NT2/D1 (cell line): ENCODE measurements around the gene PLPP1.

Source experiments
- SUZ12 ChIP-seq: IDR thresholded peaks from 2 replicates; pipeline ENCODE4 v1.6.1; 2011; ENCODE audit not compliant: insufficient read length, insufficient read depth; ENCODE audit errors: extremely low read depth
- YY1 ChIP-seq: IDR thresholded peaks from 2 replicates; pipeline ENCODE4 v1.6.1; 2011; ENCODE audit not compliant: insufficient read length, insufficient read depth
- ZNF274 ChIP-seq: IDR thresholded peaks from 2 replicates; pipeline ENCODE4 v1.6.1; 2011; ENCODE audit warnings: mild to moderate bottlenecking, low read depth, low read length

DNA sequence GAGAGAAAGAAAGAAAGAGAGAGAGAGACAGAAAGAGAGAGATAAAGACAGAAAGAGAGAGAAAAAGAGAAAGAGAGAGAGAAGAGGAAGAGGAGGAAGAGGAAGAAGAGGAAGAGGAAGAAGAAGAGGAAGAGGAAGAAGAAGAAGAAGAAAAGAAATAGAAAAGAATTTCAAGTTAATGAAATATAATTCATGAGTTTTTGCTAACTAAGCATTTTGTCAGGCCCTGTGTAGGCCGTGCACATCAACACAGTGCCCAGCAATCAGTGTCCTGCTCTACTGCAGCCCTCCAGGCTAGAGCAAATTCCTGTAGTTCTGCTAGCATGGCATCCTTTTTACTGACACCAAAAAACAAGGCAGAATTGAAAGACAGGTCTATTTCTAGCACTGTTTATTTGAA is 62.1 kb downstream of the PLPP1 start:
- no peak for TF ChIP-seq SUZ12
- TF ChIP-seq YY1 = no peak
- no peak for TF ChIP-seq ZNF274
